Upper lobe of left lung (tissue), 6 donors: Measurements from ENCODE around the gene CDYL. TPM values are rescaled to one million over a fixed set of nuclear protein-coding genes. Genes with fewer than 3 reads are reported as not detected.
A peak's percentile ranks its signal among the peaks of the same experiment; 100 is the strongest.

Experiments used
- ATAC-seq, 2 donors: fragments of 200-7000 bp; cut with Tn5 transposase; one replicate each; pipeline ENCODE4 v1.9.1; 2022; ENCODE audit warnings: mild to moderate bottlenecking in 2 of 2, moderate library complexity in 2 of 2; ENCODE audit not compliant: low FRiP score in 2 of 2
- DNase-seq, 2 donors: peaks; one replicate each; pipeline ENCODE4 v3.0.0-alpha.2; 2019 to 2020
- H3K27ac ChIP-seq, 4 donors: fragments of 200-600 bp; sonication (generic); one replicate each; pipeline ENCODE4 v1.5.1; 2016 to 2019
- H3K27me3 ChIP-seq, 4 donors: fragments of 200-600 bp; sonication (generic); one replicate each; pipeline ENCODE4 v1.5.1; 2017 to 2019
- H3K36me3 ChIP-seq, 4 donors: fragments of 200-600 bp; sonication (generic); one replicate each; pipeline ENCODE4 v1.5.1; 2016 to 2019
- H3K4me1 ChIP-seq, 4 donors: fragments of 200-600 bp; sonication (generic); one replicate each; pipeline ENCODE4 v1.5.1; 2018 to 2019
- H3K4me3 ChIP-seq, 4 donors: fragments of 200-600 bp; sonication (generic); one replicate each; pipeline ENCODE4 v1.5.1; 2017 to 2019; ENCODE audit warnings: mild to moderate bottlenecking in 2 of 4, moderate library complexity in 1 of 4
- H3K9me3 ChIP-seq, 4 donors: fragments of 200-600 bp; sonication (generic); one replicate each; pipeline ENCODE4 v1.5.1; 2018 to 2019
- CTCF ChIP-seq, 6 experiments: fragments of 450-650 bp in 4 of 6; fragments of 200-600 bp in 2 of 6; sonication (generic) in 2 of 6; IDR thresholded peaks; one replicate each; pipeline ENCODE4 v1.5.1; 2016 to 2019; ENCODE audit warnings: antibody characterized with exemption in 6 of 6
- EP300 ChIP-seq, 4 donors: sonication (generic); formaldehyde crosslinking; IDR thresholded peaks; one replicate each; pipeline ENCODE4 v1.5.1; 2017; ENCODE audit warnings: antibody characterized with exemption in 4 of 4, control low read depth in 2 of 4
- POLR2A ChIP-seq, 4 donors: fragments of 450-650 bp; IDR thresholded peaks; one replicate each; pipeline ENCODE4 v1.5.1; 2016 to 2017; ENCODE audit warnings: antibody characterized with exemption in 4 of 4, mild to moderate bottlenecking in 2 of 4
- POLR2AphosphoS5 ChIP-seq, 2 donors: sonication (generic); formaldehyde crosslinking; IDR thresholded peaks; one replicate each; pipeline ENCODE4 v1.5.1; 2017; ENCODE audit warnings: antibody characterized with exemption in 2 of 2
- WGBS, 2 donors: methylation state at CpG; one replicate each; pipeline ENCODE4 v1.1.5; 2017 to 2018; 5-methylcytosine and 5-hydroxymethylcytosine counted together
- total RNA-seq, 6 donors: library from RNA; depleted of rRNA in 4 of 6; stranded (reverse); fragments of >200 nt in 4 of 6; gene quantifications; one replicate each; pipeline versions ENCODE4 v1.1.0 to v1.2.1, GENCODE V29; 2016 to 2021
- donor health status: DM: no; HTN: no; CAD: no; lungs with moderate emphysema.
- donor health status: DM: no; HTN: yes; CAD: no; lungs with severe emphysema.

CDYL gene
- total RNA-seq, 6 donors from 2014 or later, result 17.6 to 48.9 (median 32.9) TPM

GRCh38 chr6:4907602-4908001, 131.4 kb downstream of the CDYL start:
- WGBS, 2 donors, result 79 to 80% methylated on average over 6 of the region's 6 CpGs
- H3K27ac ChIP-seq, result no peak overlapping the region

GRCh38 chr6:4908062-4908461, 131.9 kb downstream of the CDYL start:
- H3K27me3 ChIP-seq, result no peaks in the 10 kb centered on the region
- no peaks in the 10 kb centered on the region for H3K9me3 ChIP-seq
- no peak for TF ChIP-seq CTCF (IDR thresholded peaks at IDR 0.05)
- no peak for TF ChIP-seq POLR2A (IDR thresholded peaks at IDR 0.05)
- TF ChIP-seq POLR2AphosphoS5 (IDR thresholded peaks at IDR 0.05), result no peak
- TF ChIP-seq EP300 (IDR thresholded peaks at IDR 0.05), result no peak
- peaks cover 0 to 8% (median 0%) of the 10 kb centered on the region in 4 donors for H3K36me3 ChIP-seq
- 100% methylated on average over 4 of the region's 4 CpGs for WGBS, 2 donors
- no peak for ATAC-seq
- no peak overlapping the region for H3K4me3 ChIP-seq
- DNase-seq, result no peak
- peaks cover 5 to 31% (median 9%) of the 10 kb centered on the region in 4 donors for H3K4me1 ChIP-seq
- H3K27ac ChIP-seq, result no peak overlapping the region

More at GRCh38 chr6:4907602-4908001, 131.4 kb downstream of the CDYL start:
- Histone ChIP-seq H3K36me3 (peaks cover 0 to 8% (median 0%) of the 10 kb centered on the region in 4 donors), H3K9me3 (no peaks in the 10 kb centered on the region), H3K4me3 (no peak overlapping the region), H3K27me3 (no peaks in the 10 kb centered on the region), H3K4me1 (peaks cover 5 to 31% (median 9%) of the 10 kb centered on the region in 4 donors)
- TF ChIP-seq POLR2A (IDR thresholded peaks at IDR 0.05) (no peak), CTCF (IDR thresholded peaks at IDR 0.05) (no peak), EP300 (IDR thresholded peaks at IDR 0.05) (no peak), POLR2AphosphoS5 (IDR thresholded peaks at IDR 0.05) (no peak)
- ATAC-seq (no peak), DNase-seq (no peak)

- no peak for DNase-seq
- TF ChIP-seq CTCF (IDR thresholded peaks at IDR 0.05) (no peak), POLR2A (IDR thresholded peaks at IDR 0.05) (no peak), EP300 (IDR thresholded peaks at IDR 0.05) (no peak), POLR2AphosphoS5 (IDR thresholded peaks at IDR 0.05) (no peak)
- peaks cover 12 to 40% (median 16%) of the 10 kb centered on the region in 4 donors for H3K4me1 ChIP-seq
- 81% methylated on average over 10 of the region's 10 CpGs for WGBS, 2 donors
- H3K27me3 ChIP-seq, result no peaks in the 10 kb centered on the region
- no peaks in the 10 kb centered on the region for H3K9me3 ChIP-seq
- H3K4me3 ChIP-seq, result no peak overlapping the region
- peaks cover 0 to 8% (median 0%) of the 10 kb centered on the region in 4 donors for H3K36me3 ChIP-seq
- no peak overlapping the region for H3K27ac ChIP-seq
- no peak for ATAC-seq
Observed at GRCh38 chr6:4909063-4909706, 133.0 kb downstream of the CDYL start.

- Histone ChIP-seq H3K9me3 (no peaks in the 10 kb centered on the region), H3K27me3 (no peaks in the 10 kb centered on the region), H3K4me1 (peaks cover 12 to 47% (median 21%) of the 10 kb centered on the region in 4 donors), H3K36me3 (peaks cover 0 to 5% (median 0%) of the 10 kb centered on the region in 4 donors), H3K27ac (peak overlapping the region in 2 of 4 donors; percentile 10 to 56), H3K4me3 (no peak overlapping the region)
- DNase-seq (peak in 1 of 2 donors; percentile 67), ATAC-seq (peak in 1 of 2 donors; percentile 60)
- WGBS, 2 donors, result 73 to 78% methylated on average over 9 of the region's 9 CpGs
- TF ChIP-seq POLR2AphosphoS5 (IDR thresholded peaks at IDR 0.05) (no peak), POLR2A (IDR thresholded peaks at IDR 0.05) (no peak), EP300 (IDR thresholded peaks at IDR 0.05) (no peak), CTCF (IDR thresholded peaks at IDR 0.05) (no peak)
Observed at GRCh38 chr6:4910037-4910760, 134.0 kb downstream of the CDYL start.
